Naive thymus-derived CD4-positive, alpha-beta T cell (primary cell): ENCODE data around the gene AHR. TPM values are rescaled to one million over a fixed set of nuclear protein-coding genes. Genes with fewer than 3 reads are reported as not detected.

Experiments
- ATAC-seq: fragments of 150-1000 bp; cut with Tn5 transposase; 2 replicates; pipeline ENCODE4 v1.10.0; 2021; ENCODE audit warnings: mild to moderate bottlenecking, moderate library complexity
- CTCF ChIA-PET: fragments of 350-600 bp; sonication (Branson Sonifier 250); formaldehyde crosslinking; loops from one replicate; lab custom pipeline; 2021; ENCODE audit warnings: antibody characterized with exemption; lab: Charles Lee
- POLR2A ChIA-PET: fragments of 350-600 bp; sonication (Branson Sonifier 250); formaldehyde crosslinking; loops from one replicate; lab custom pipeline; 2021; ENCODE audit warnings: antibody characterized with exemption, inconsistent platforms; lab: Charles Lee
- DNase-seq, 9 donors: peaks; one replicate each; pipeline versions ENCODE4 v3.0.0 to v3.0.0-alpha.2; 2020 to 2022; ENCODE audit warnings: mixed read lengths in 1 of 9
- H3K27ac ChIP-seq: one replicate; pipeline ENCODE4 v1.7.0; 2013; ENCODE audit warnings: mild to moderate bottlenecking, low read depth, low read length, moderate library complexity
- H3K27me3 ChIP-seq, 2 donors: one replicate each; pipeline ENCODE4 v1.7.0; 2013; ENCODE audit warnings: low read length in 2 of 2, mild to moderate bottlenecking in 2 of 2, moderate library complexity in 2 of 2; ENCODE audit not compliant: control insufficient read depth in 2 of 2, insufficient read depth in 2 of 2
- H3K36me3 ChIP-seq, 3 experiments: 1 replicate in 2 of 3; 2 replicates in 1 of 3; pipeline ENCODE4 v1.7.0; 2013; ENCODE audit warnings: low read length in 3 of 3, mild to moderate bottlenecking in 3 of 3, moderate library complexity in 1 of 3; ENCODE audit not compliant: insufficient read depth in 3 of 3, control insufficient read depth in 2 of 3
- H3K4me1 ChIP-seq, 2 donors: one replicate each; pipeline ENCODE4 v1.7.0; 2013; ENCODE audit warnings: low read length in 2 of 2, mild to moderate bottlenecking in 2 of 2, moderate library complexity in 1 of 2; ENCODE audit not compliant: control insufficient read depth in 2 of 2, insufficient read depth in 2 of 2
- H3K4me3 ChIP-seq: 2 replicates; pipeline ENCODE4 v1.7.0; 2013; ENCODE audit warnings: mild to moderate bottlenecking, low read length
- H3K9me3 ChIP-seq, 3 experiments: 1 replicate in 2 of 3; 2 replicates in 1 of 3; pipeline ENCODE4 v1.7.0; 2013; ENCODE audit warnings: low read length in 3 of 3; ENCODE audit not compliant: control insufficient read depth in 2 of 3
- H3K27ac Mint-ChIP-seq, 9 donors: one replicate each; pipeline ENCODE4 v1.8.0; 2020 to 2022; ENCODE audit warnings: mixed read lengths in 9 of 9, mild to moderate bottlenecking in 8 of 9, moderate library complexity in 5 of 9, inconsistent platforms in 2 of 9
- H3K27me3 Mint-ChIP-seq, 5 donors: one replicate each; pipeline ENCODE4 v1.8.0; 2021 to 2022; ENCODE audit warnings: mixed read lengths in 5 of 5, mild to moderate bottlenecking in 1 of 5
- H3K36me3 Mint-ChIP-seq, 5 donors: one replicate each; pipeline ENCODE4 v1.8.0; 2020 to 2022; ENCODE audit warnings: mixed read lengths in 5 of 5, mild to moderate bottlenecking in 3 of 5, inconsistent platforms in 1 of 5
- H3K4me1 Mint-ChIP-seq, 7 donors: one replicate each; pipeline ENCODE4 v1.8.0; 2020 to 2022; ENCODE audit warnings: mixed read lengths in 7 of 7, mild to moderate bottlenecking in 3 of 7, inconsistent platforms in 1 of 7
- H3K4me3 Mint-ChIP-seq, 10 donors: one replicate each; pipeline ENCODE4 v1.8.0; 2020 to 2022; ENCODE audit warnings: mild to moderate bottlenecking in 10 of 10, mixed read lengths in 10 of 10, moderate library complexity in 6 of 10, inconsistent platforms in 2 of 10
- H3K9me3 Mint-ChIP-seq, 11 donors: one replicate each; pipeline ENCODE4 v1.8.0; 2020 to 2022; ENCODE audit warnings: mixed read lengths in 11 of 11, mild to moderate bottlenecking in 4 of 11, inconsistent platforms in 1 of 11, moderate library complexity in 1 of 11
- intact Hi-C, 2 donors: fragments of 100-400 bp; cut with micrococcal nuclease; formaldehyde crosslinking; loops; one replicate each; pipeline ENCODE4 v1.15.1; 2023
- polyA plus RNA-seq, 2 donors: library from polyadenylated mRNA; unstranded; fragments of 300-500 nt; fragmentation: Illumina TruSeq; gene quantifications; one replicate each; pipeline ENCODE4 v1.2.3, GENCODE V29; 2021
- total RNA-seq, 6 experiments: library from RNA in 5 of 6; stranded (reverse) in 5 of 6; gene quantifications; 1 replicate in 5 of 6; 2 replicates in 1 of 6; pipeline ENCODE4 v1.2.3 and lab custom pipeline; 2021 to 2026

Gene AHR
- total and polyA plus RNA-seq, 7 experiments from 2014 or later, result 6.7 to 109 (median 16.0) TPM

DNA sequence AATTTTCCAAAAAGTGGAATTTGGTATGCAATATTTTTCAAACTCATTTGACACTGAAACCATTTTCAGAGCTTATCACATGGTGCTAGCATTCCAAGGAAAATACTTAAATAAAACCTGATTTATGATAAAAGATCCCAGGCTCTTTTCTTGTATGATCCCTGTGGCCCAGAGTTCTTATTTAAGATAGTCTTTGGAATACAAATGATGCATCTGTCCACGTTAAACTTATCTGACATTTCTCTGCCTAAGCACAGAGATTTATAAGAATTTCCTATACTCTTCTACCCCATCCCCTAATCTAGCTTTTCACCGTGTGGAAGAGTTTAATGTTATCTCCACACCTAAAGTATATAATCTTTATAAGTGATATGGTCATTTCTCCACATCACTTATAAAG, 66.2 kb downstream of the AHR start:
- ChIA-PET POLR2A (no interaction called here), CTCF (no interaction called here)
- Mint-ChIP-seq H3K27me3 (peaks cover 0 to 7% (median 0%) of the 10 kb centered on the region in 5 donors), H3K9me3 (peaks cover 0 to 10% (median 1%) of the 10 kb centered on the region in 11 donors), H3K4me1 (peaks cover 0 to 8% (median 0%) of the 10 kb centered on the region in 7 donors), H3K4me3 (no peak overlapping the region), H3K36me3 (peaks cover 0 to 7% (median 0%) of the 10 kb centered on the region in 5 donors), H3K27ac (no peak overlapping the region)
- Histone ChIP-seq H3K27me3 (no peaks in the 10 kb centered on the region), H3K9me3 (no peaks in the 10 kb centered on the region), H3K27ac (no peak overlapping the region), H3K4me1 (no peaks in the 10 kb centered on the region), H3K36me3 (no peaks in the 10 kb centered on the region), H3K4me3 (no peak overlapping the region)
- ATAC-seq (peak; percentile 8), DNase-seq (no peak)
- intact Hi-C loops, result no loop called here

DNA sequence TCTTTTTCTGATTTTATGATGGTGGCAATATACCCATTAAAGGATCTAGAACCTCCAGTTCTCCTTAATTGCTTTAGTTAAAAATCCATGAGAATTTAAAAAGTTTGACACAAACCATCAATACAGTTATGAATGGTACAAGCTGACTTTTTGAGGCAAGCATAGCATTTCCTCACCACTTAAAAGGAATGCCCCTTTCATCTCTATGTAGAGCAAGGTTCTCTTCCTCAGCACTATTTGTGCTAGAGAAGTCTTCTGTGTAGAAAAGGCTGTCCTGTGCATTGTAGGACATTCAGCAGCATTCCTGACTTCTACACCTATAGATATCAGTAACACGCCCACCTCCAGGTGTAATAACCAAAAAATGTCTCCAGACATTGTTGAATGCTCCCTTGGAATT, 67.3 kb downstream of the AHR start:
- DNase-seq (peak in 2 of 9 donors; percentile 1 to 11), ATAC-seq (no peak)
- Histone ChIP-seq H3K4me3 (no peak overlapping the region), H3K27me3 (no peaks in the 10 kb centered on the region), H3K36me3 (no peaks in the 10 kb centered on the region), H3K4me1 (no peaks in the 10 kb centered on the region), H3K27ac (no peak overlapping the region), H3K9me3 (no peaks in the 10 kb centered on the region)
- POLR2A ChIA-PET, result no interaction called here
- CTCF ChIA-PET, result no interaction called here
- no peaks in the 10 kb centered on the region for H3K27me3 Mint-ChIP-seq
- peaks cover 0 to 4% (median 0%) of the 10 kb centered on the region in 5 donors for H3K36me3 Mint-ChIP-seq
- no peak overlapping the region for H3K4me3 Mint-ChIP-seq
- peaks cover 0 to 8% (median 0%) of the 10 kb centered on the region in 7 donors for H3K4me1 Mint-ChIP-seq
- no peak overlapping the region for H3K27ac Mint-ChIP-seq
- peaks cover 0 to 10% (median 0%) of the 10 kb centered on the region in 11 donors for H3K9me3 Mint-ChIP-seq
- intact Hi-C loops, result no loop called here

DNA sequence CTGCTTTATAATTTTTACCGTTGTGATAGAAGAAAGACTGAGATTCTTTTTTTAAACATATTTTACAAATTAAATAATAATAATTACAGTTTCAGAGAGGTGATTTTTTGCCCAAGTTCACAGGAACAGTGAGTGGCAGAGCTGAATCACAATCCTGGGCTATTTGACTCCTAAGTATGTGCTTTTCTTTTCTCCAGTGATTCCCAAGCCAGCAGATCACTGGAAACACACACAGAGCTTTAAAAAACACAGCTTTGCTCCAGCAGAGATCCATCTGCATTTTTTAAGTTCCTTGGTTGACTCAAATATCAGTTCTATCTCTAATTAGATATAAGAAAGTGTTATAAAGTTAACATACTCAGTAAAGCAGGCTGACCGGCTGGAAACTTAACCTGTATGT, 69.0 kb downstream of the AHR start:
- H3K27me3 Mint-ChIP-seq, result peaks cover 0 to 4% (median 0%) of the 10 kb centered on the region in 5 donors

DNA sequence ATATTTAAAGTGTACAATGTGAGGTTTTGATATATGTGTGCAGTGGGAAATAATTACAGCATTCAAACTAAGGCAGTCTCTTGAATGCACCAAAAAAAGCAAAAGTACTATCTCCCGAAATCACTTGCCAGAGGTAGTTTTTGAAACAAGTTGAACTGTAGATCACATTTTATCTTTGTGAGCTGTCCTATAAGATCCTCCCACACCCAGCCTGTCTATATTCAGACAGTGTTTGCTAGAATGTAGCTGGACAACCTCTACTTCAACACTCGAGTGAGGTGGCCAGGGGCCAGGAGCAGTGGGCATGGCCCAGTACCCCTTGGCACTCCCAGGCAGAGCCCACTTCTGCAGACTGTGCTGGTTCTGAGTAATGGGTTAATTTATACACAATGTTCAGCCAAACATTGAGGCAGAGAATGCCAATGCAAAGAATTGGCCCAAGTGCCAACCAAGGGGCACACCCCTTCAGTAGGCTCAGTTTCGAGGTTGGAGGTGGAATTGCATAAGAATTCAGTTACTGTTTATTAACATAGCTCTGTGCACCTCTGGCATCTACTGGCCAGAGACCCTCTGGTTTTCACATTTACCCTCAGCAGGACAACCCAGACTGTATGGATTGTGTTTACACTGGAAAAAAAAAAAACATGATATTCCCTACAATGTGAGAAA, 70.5 kb downstream of the AHR start:
- H3K27ac ChIP-seq, result no peak overlapping the region
- no peaks in the 10 kb centered on the region for H3K27me3 ChIP-seq
- intact Hi-C loops, result no loop called here
- Mint-ChIP-seq H3K9me3 (no peaks in the 10 kb centered on the region), H3K27me3 (peaks cover 0 to 4% (median 0%) of the 10 kb centered on the region in 5 donors), H3K4me3 (no peak overlapping the region), H3K36me3 (no peaks in the 10 kb centered on the region), H3K27ac (no peak overlapping the region), H3K4me1 (peaks cover 0 to 8% (median 0%) of the 10 kb centered on the region in 7 donors)
- DNase-seq (no peak), ATAC-seq (no peak)
- CTCF ChIA-PET, result no interaction called here
- no peaks in the 10 kb centered on the region for H3K4me1 ChIP-seq
- no peak overlapping the region for H3K4me3 ChIP-seq
- POLR2A ChIA-PET, result no interaction called here
- H3K36me3 ChIP-seq, result no peaks in the 10 kb centered on the region
- no peaks in the 10 kb centered on the region for H3K9me3 ChIP-seq

More for the DNA sequence above, 69.0 kb downstream of the AHR start:
- intact Hi-C loops, result no loop called here
- ATAC-seq (no peak), DNase-seq (no peak)
- Histone ChIP-seq H3K9me3 (no peaks in the 10 kb centered on the region), H3K4me1 (no peaks in the 10 kb centered on the region), H3K36me3 (no peaks in the 10 kb centered on the region), H3K27me3 (no peaks in the 10 kb centered on the region), H3K27ac (no peak overlapping the region), H3K4me3 (no peak overlapping the region)
- Mint-ChIP-seq H3K36me3 (no peaks in the 10 kb centered on the region), H3K4me1 (peaks cover 0 to 8% (median 0%) of the 10 kb centered on the region in 7 donors), H3K4me3 (no peak overlapping the region), H3K9me3 (peaks cover 0 to 2% (median 0%) of the 10 kb centered on the region in 11 donors), H3K27ac (no peak overlapping the region)
- POLR2A ChIA-PET, result no interaction called here
- CTCF ChIA-PET, result no interaction called here

- H3K4me1 ChIP-seq, result no peaks in the 10 kb centered on the region
- DNase-seq (no peak), ATAC-seq (peak; percentile 67)
- H3K4me3 ChIP-seq, result no peak overlapping the region
- H3K27ac ChIP-seq, result no peak overlapping the region
- peaks cover 0 to 4% (median 0%) of the 10 kb centered on the region in 5 donors for H3K27me3 Mint-ChIP-seq
- H3K27ac Mint-ChIP-seq, result no peak overlapping the region
- ChIA-PET POLR2A (no interaction called here), CTCF (interaction anchor here (0.6 kb wide), 1 partner anchor 356 kb away, joined by 3 read pairs; no protein-coding TSS in a partner anchor)
- no peaks in the 10 kb centered on the region for H3K9me3 Mint-ChIP-seq
- no peaks in the 10 kb centered on the region for H3K9me3 ChIP-seq
- no peaks in the 10 kb centered on the region for H3K27me3 ChIP-seq
- intact Hi-C loops, result no loop called here
- no peak overlapping the region for H3K4me3 Mint-ChIP-seq
- H3K36me3 ChIP-seq, result no peaks in the 10 kb centered on the region
- peaks cover 0 to 8% (median 0%) of the 10 kb centered on the region in 7 donors for H3K4me1 Mint-ChIP-seq
- no peaks in the 10 kb centered on the region for H3K36me3 Mint-ChIP-seq
These were observed 71.4 kb downstream of the AHR start for GRCh38 chr7:17369691-17370426.

DNA sequence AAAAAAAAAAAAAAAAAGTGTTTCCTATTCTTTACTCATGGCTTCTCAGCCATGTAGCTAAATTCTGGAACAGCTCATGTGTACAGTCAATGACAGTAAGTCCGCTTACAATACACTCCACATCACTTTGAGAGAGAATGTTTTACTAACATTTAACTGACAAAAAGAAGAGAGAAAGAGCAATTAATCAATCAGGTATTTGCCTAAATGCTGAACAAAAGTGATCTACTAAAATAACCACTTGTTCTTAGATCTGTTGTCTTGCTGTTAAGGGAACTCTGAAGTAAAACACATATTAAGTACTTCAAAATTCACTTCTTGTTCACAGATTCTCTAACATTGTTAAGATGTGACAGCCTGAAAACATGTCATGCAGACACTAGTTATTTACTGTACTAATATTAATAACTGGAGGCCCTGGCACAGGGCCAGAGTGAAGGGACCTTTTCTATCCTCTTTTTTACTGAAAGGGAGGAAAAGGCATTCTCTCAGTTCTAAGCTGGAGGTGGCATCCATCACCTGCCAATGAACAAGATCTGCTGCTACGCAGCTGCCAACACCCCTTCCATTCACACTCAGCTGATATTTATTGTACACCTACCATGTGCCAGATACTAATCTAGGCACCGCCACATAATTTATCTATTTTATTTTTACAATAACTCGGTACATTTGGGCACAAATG, 72.6 kb downstream of the AHR start:
- Histone ChIP-seq H3K27ac (no peak overlapping the region), H3K4me1 (no peaks in the 10 kb centered on the region), H3K9me3 (no peaks in the 10 kb centered on the region), H3K4me3 (no peak overlapping the region), H3K36me3 (no peaks in the 10 kb centered on the region), H3K27me3 (no peaks in the 10 kb centered on the region)
- DNase-seq (no peak), ATAC-seq (no peak)
- no peak overlapping the region for H3K27ac Mint-ChIP-seq
- intact Hi-C loops, result no loop called here
- H3K36me3 Mint-ChIP-seq, result no peaks in the 10 kb centered on the region
- no peaks in the 10 kb centered on the region for H3K9me3 Mint-ChIP-seq
- H3K4me3 Mint-ChIP-seq, result no peak overlapping the region
- ChIA-PET CTCF (no interaction called here), POLR2A (no interaction called here)
- peaks cover 0 to 2% (median 0%) of the 10 kb centered on the region in 7 donors for H3K4me1 Mint-ChIP-seq
- peaks cover 0 to 4% (median 0%) of the 10 kb centered on the region in 5 donors for H3K27me3 Mint-ChIP-seq
